Neural progenitor cell (in vitro differentiated cells): ENCODE measurements around the gene ASB13. TPM values are rescaled to one million over a fixed set of nuclear protein-coding genes. Genes with fewer than 3 reads are reported as not detected.

Experiments used
- DNase-seq: peaks from one replicate; pipeline ENCODE4 v3.0.0-alpha.2; 2016; ENCODE audit warnings: low spot score
- H2AFZ ChIP-seq: fragments of 200-600 bp; sonication (generic); replicated peaks from 2 replicates; pipeline ENCODE4 v1.6.1; 2016; ENCODE audit warnings: antibody characterized with exemption
- H3F3A ChIP-seq: fragments of 200-600 bp; sonication (generic); 2 replicates; pipeline ENCODE4 v1.6.1; 2016; ENCODE audit warnings: antibody characterized with exemption, low read depth
- H3K27ac ChIP-seq: fragments of 200-600 bp; sonication (generic); 2 replicates; pipeline ENCODE4 v1.5.1; 2016; ENCODE audit warnings: mild to moderate bottlenecking
- H3K27me3 ChIP-seq: fragments of 200-600 bp; sonication (generic); 2 replicates; pipeline ENCODE4 v1.6.1; 2016; ENCODE audit warnings: mild to moderate bottlenecking, moderate library complexity
- H3K36me3 ChIP-seq: fragments of 200-600 bp; sonication (generic); 2 replicates; pipeline ENCODE4 v1.5.1; 2016
- H3K4me1 ChIP-seq: fragments of 200-600 bp; sonication (generic); 2 replicates; pipeline ENCODE4 v1.6.1; 2016; ENCODE audit warnings: mixed run types
- H3K4me2 ChIP-seq: fragments of 200-600 bp; sonication (generic); 2 replicates; pipeline ENCODE4 v1.6.1; 2016
- H3K4me3 ChIP-seq: fragments of 200-600 bp; sonication (generic); 2 replicates; pipeline ENCODE4 v1.5.1; 2016
- H3K79me2 ChIP-seq: fragments of 200-600 bp; sonication (generic); 2 replicates; pipeline ENCODE4 v1.6.1; 2016; ENCODE audit warnings: low read depth
- H3K9ac ChIP-seq: fragments of 200-600 bp; sonication (generic); 2 replicates; pipeline ENCODE4 v1.6.1; 2016
- H3K9me3 ChIP-seq: fragments of 200-600 bp; sonication (generic); 2 replicates; pipeline ENCODE4 v1.5.1; 2016; ENCODE audit warnings: low read depth
- H4K20me1 ChIP-seq: fragments of 200-600 bp; sonication (generic); 2 replicates; pipeline ENCODE4 v1.6.1; 2016; ENCODE audit warnings: low read depth
- H3K27ac Mint-ChIP-seq: 3 replicates; pipeline ENCODE4 v1.8.0; 2021; ENCODE audit warnings: mixed read lengths
- H3K27me3 Mint-ChIP-seq: 2 replicates; pipeline ENCODE4 v1.8.0; 2022; ENCODE audit warnings: low read depth, mild to moderate bottlenecking, inconsistent platforms, moderate library complexity, mixed read lengths; ENCODE audit not compliant: insufficient read depth
- H3K36me3 Mint-ChIP-seq: 3 replicates; pipeline ENCODE4 v1.8.0; 2021; ENCODE audit warnings: mixed read lengths
- H3K4me1 Mint-ChIP-seq: 3 replicates; pipeline ENCODE4 v1.8.0; 2021; ENCODE audit warnings: mixed read lengths
- H3K4me3 Mint-ChIP-seq: 3 replicates; pipeline ENCODE4 v1.8.0; 2021; ENCODE audit warnings: mild to moderate bottlenecking, moderate library complexity, mixed read lengths
- H3K9me3 Mint-ChIP-seq: 3 replicates; pipeline ENCODE4 v1.8.0; 2020; ENCODE audit warnings: mixed read lengths
- EZH2 ChIP-seq: fragments of 200-600 bp; sonication (generic); IDR thresholded peaks from 2 replicates; pipeline ENCODE4 v1.6.1; 2017; ENCODE audit warnings: antibody characterized with exemption, mild to moderate bottlenecking, moderate library complexity
- EZH2phosphoT487 ChIP-seq: fragments of 200-600 bp; sonication (generic); IDR thresholded peaks from 2 replicates; pipeline ENCODE4 v1.6.1; 2017; ENCODE audit warnings: antibody characterized with exemption
- total RNA-seq: library from RNA; depleted of rRNA; stranded (reverse); fragments of >200 nt; gene quantifications from 2 replicates; pipeline ENCODE4 v1.2.3, GENCODE V29; 2015; ENCODE audit warnings: low replicate concordance
- TF ChIP-seq, protein P1 (sequence below): fragments of 200-600 bp; sonication (generic); IDR thresholded peaks from 2 replicates; pipeline ENCODE4 v1.5.1; 2017; ENCODE audit warnings: antibody characterized with exemption, mild to moderate bottlenecking

The ASB13 gene
- total RNA-seq, 1 donor from 2014 or later, result 15.0 TPM

DNA sequence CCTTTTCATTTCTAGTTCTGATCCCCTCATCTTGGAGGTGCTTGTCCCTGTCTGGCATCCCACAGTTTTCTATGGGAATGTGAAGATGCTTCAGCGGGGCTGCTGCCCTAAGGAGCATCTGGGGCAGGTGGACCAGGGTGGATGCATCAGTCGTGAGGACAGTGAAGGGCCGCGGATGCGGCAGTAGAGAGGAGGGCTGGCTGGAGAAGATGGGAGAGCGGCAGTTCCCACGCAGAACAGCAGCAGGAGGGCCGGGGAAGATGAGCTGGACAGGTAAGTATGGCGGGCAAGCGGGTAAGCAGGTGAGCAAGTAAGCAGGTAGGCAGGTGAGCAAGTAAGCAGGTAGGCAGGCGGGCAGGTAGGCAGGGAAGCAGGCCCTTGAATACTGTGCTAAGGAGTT, 48.9 kb downstream of the ASB13 start:
- Histone ChIP-seq H3K79me2 (no peaks in the 10 kb centered on the region), H3K4me2 (no peak overlapping the region), H3K4me3 (no peak overlapping the region), H4K20me1 (no peaks in the 10 kb centered on the region), H3K9me3 (no peaks in the 10 kb centered on the region), H2AFZ (no peak overlapping the region), H3K27me3 (no peaks in the 10 kb centered on the region), H3K27ac (no peak overlapping the region), H3K4me1 (peaks cover 5% of the 10 kb centered on the region), H3K9ac (no peak overlapping the region), H3F3A (no peaks in the 10 kb centered on the region), H3K36me3 (no peaks in the 10 kb centered on the region)
- H3K4me1 Mint-ChIP-seq, result peaks cover 33% of the 10 kb centered on the region
- no peaks in the 10 kb centered on the region for H3K9me3 Mint-ChIP-seq
- H3K27ac Mint-ChIP-seq, result no peak overlapping the region
- no peaks in the 10 kb centered on the region for H3K36me3 Mint-ChIP-seq
- TF ChIP-seq EZH2phosphoT487, result no peak
- no peak for TF ChIP-seq EZH2
- TF ChIP-seq, protein P1, sequence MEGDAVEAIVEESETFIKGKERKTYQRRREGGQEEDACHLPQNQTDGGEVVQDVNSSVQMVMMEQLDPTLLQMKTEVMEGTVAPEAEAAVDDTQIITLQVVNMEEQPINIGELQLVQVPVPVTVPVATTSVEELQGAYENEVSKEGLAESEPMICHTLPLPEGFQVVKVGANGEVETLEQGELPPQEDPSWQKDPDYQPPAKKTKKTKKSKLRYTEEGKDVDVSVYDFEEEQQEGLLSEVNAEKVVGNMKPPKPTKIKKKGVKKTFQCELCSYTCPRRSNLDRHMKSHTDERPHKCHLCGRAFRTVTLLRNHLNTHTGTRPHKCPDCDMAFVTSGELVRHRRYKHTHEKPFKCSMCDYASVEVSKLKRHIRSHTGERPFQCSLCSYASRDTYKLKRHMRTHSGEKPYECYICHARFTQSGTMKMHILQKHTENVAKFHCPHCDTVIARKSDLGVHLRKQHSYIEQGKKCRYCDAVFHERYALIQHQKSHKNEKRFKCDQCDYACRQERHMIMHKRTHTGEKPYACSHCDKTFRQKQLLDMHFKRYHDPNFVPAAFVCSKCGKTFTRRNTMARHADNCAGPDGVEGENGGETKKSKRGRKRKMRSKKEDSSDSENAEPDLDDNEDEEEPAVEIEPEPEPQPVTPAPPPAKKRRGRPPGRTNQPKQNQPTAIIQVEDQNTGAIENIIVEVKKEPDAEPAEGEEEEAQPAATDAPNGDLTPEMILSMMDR, result no peak
- DNase-seq, result no peak
- no peaks in the 10 kb centered on the region for H3K27me3 Mint-ChIP-seq
- H3K4me3 Mint-ChIP-seq, result no peak overlapping the region

DNA sequence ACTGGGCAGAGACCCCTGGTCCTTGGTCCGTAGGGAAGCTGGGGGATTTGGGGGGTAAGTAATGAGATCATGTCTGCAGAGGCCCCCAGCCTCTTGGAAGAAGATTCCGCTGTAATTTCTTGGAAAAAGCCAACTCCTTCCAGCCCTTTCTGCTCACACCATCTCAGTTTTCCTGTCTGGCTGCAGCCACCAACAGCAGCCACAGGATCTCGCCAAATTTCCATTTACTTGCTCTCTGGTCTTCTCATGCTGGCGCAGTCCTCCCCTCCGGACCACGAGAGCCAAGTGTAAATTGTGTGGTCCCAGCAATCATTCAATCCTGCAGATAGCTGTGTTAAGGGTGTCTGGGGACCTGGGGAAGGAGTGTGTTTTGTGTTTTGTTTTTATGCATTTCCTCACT, 49.6 kb downstream of the ASB13 start:
- Mint-ChIP-seq H3K27me3 (peaks cover 3% of the 10 kb centered on the region), H3K9me3 (no peaks in the 10 kb centered on the region), H3K4me1 (peaks cover 37% of the 10 kb centered on the region), H3K36me3 (no peaks in the 10 kb centered on the region), H3K4me3 (peak overlapping the region; percentile 8), H3K27ac (peak overlapping the region; percentile 92)
- no peaks in the 10 kb centered on the region for H3K36me3 ChIP-seq
- H2AFZ ChIP-seq, result no peak overlapping the region
- H3K4me2 ChIP-seq, result no peak overlapping the region
- H3K9me3 ChIP-seq, result no peaks in the 10 kb centered on the region
- H3F3A ChIP-seq, result no peaks in the 10 kb centered on the region
- no peak overlapping the region for H3K27ac ChIP-seq
- H3K4me3 ChIP-seq, result no peak overlapping the region
- H3K4me1 ChIP-seq, result peaks cover 5% of the 10 kb centered on the region
- no peaks in the 10 kb centered on the region for H3K79me2 ChIP-seq
- H3K9ac ChIP-seq, result no peak overlapping the region
- H4K20me1 ChIP-seq, result no peaks in the 10 kb centered on the region
- no peak for DNase-seq
- no peaks in the 10 kb centered on the region for H3K27me3 ChIP-seq
- TF ChIP-seq, protein P1, result no peak
- no peak for TF ChIP-seq EZH2
- no peak for TF ChIP-seq EZH2phosphoT487

GRCh38 chr10:5616046-5616445, 50.3 kb downstream of the ASB13 start:
- H3K4me3 Mint-ChIP-seq, result no peak overlapping the region
- no peak overlapping the region for H3K27ac Mint-ChIP-seq
- TF ChIP-seq, protein P1, result no peak
- TF ChIP-seq EZH2phosphoT487 (no peak), EZH2 (no peak)
- Histone ChIP-seq H3K4me2 (no peak overlapping the region), H3K9ac (no peak overlapping the region), H3K79me2 (no peaks in the 10 kb centered on the region), H3K4me3 (no peak overlapping the region), H3K4me1 (peaks cover 5% of the 10 kb centered on the region), H3K27ac (no peak overlapping the region), H3K27me3 (no peaks in the 10 kb centered on the region), H3K9me3 (no peaks in the 10 kb centered on the region), H2AFZ (no peak overlapping the region), H3F3A (no peaks in the 10 kb centered on the region), H4K20me1 (no peaks in the 10 kb centered on the region), H3K36me3 (no peaks in the 10 kb centered on the region)
- peaks cover 38% of the 10 kb centered on the region for H3K4me1 Mint-ChIP-seq
- peaks cover 3% of the 10 kb centered on the region for H3K27me3 Mint-ChIP-seq
- no peak for DNase-seq
- H3K36me3 Mint-ChIP-seq, result no peaks in the 10 kb centered on the region
- H3K9me3 Mint-ChIP-seq, result no peaks in the 10 kb centered on the region
